HCT116 (cell line): ENCODE measurements around the gene PTCH2.

Source experiments
- EGR1 ChIP-seq: IDR thresholded peaks from 2 replicates; pipeline ENCODE4 v1.6.1; 2012; ENCODE audit warnings: low read depth
- EZH2 ChIP-seq: fragments of 200-600 bp; sonication (generic); IDR thresholded peaks from 2 replicates; pipeline ENCODE4 v1.6.1; 2017; ENCODE audit warnings: antibody characterized with exemption, mixed run types
- POLR2A ChIP-seq: IDR thresholded peaks from 2 replicates; pipeline ENCODE4 v1.7.0; 2011; ENCODE audit warnings: borderline replicate concordance; ENCODE audit not compliant: insufficient read depth, insufficient read length; ENCODE audit errors: extremely low read depth
- POLR2AphosphoS5 ChIP-seq: IDR thresholded peaks from 2 replicates; pipeline ENCODE4 v1.6.1; 2011; ENCODE audit warnings: mild to moderate bottlenecking, low read depth, low read length, moderate library complexity
- RAD21 ChIP-seq: IDR thresholded peaks from 2 replicates; pipeline ENCODE4 v1.6.1; 2012; ENCODE audit warnings: low read depth, mild to moderate bottlenecking
- SIN3A ChIP-seq: IDR thresholded peaks from 2 replicates; pipeline ENCODE4 v1.6.1; 2012; ENCODE audit warnings: low read depth
- SP1 ChIP-seq: IDR thresholded peaks from 2 replicates; pipeline ENCODE4 v1.6.1; 2012; ENCODE audit warnings: low read depth
- YY1 ChIP-seq: IDR thresholded peaks from 2 replicates; pipeline ENCODE4 v1.6.1; 2011; ENCODE audit warnings: low read length, low read depth, moderate library complexity, mild to moderate bottlenecking; ENCODE audit not compliant: insufficient replicate concordance; ENCODE audit errors: extremely low read depth
- ZFX ChIP-seq: fragments of 450-650 bp; IDR thresholded peaks from 2 replicates; pipeline ENCODE4 v1.6.1; 2017
- ZNF274 ChIP-seq: fragments of 200-500 bp; sonication (Bioruptor generic); IDR thresholded peaks from 2 replicates; pipeline ENCODE4 v1.6.1; 2014; ENCODE audit warnings: mild to moderate bottlenecking, low read depth, low read length, inconsistent platforms
- TF ChIP-seq, protein P1 (sequence below), 3 experiments: fragments of 200-600 bp in 1 of 3; sonication (generic) in 1 of 3; IDR thresholded peaks in 2 of 3; conservative IDR thresholded peaks in 1 of 3; 2 replicates each; pipeline ENCODE4 v1.5.1; 2012 to 2017; ENCODE audit warnings: low read depth in 2 of 3, low read length in 2 of 3, antibody characterized with exemption in 1 of 3, borderline replicate concordance in 1 of 3, control low read depth in 1 of 3, mild to moderate bottlenecking in 1 of 3, mixed read lengths in 1 of 3, mixed run types in 1 of 3, moderate library complexity in 1 of 3; ENCODE audit not compliant: insufficient read depth in 1 of 3

GRCh38 chr1:44828003-44828651 is 14.9 kb downstream of the PTCH2 start:
- no peak for TF ChIP-seq YY1
- no peak for TF ChIP-seq RAD21
- TF ChIP-seq, protein P1, sequence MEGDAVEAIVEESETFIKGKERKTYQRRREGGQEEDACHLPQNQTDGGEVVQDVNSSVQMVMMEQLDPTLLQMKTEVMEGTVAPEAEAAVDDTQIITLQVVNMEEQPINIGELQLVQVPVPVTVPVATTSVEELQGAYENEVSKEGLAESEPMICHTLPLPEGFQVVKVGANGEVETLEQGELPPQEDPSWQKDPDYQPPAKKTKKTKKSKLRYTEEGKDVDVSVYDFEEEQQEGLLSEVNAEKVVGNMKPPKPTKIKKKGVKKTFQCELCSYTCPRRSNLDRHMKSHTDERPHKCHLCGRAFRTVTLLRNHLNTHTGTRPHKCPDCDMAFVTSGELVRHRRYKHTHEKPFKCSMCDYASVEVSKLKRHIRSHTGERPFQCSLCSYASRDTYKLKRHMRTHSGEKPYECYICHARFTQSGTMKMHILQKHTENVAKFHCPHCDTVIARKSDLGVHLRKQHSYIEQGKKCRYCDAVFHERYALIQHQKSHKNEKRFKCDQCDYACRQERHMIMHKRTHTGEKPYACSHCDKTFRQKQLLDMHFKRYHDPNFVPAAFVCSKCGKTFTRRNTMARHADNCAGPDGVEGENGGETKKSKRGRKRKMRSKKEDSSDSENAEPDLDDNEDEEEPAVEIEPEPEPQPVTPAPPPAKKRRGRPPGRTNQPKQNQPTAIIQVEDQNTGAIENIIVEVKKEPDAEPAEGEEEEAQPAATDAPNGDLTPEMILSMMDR (IDR thresholded peaks at IDR 0.05 in 2 of 3, conservative IDR thresholded peaks at IDR 0.05 in 1 of 3; ENCODE audit: borderline replicate concordance in 1 of 3, insufficient read depth in 1 of 3, low read depth in 2 of 3, low read length in 2 of 3), result no peak
- no peak for TF ChIP-seq POLR2A
- no peak for TF ChIP-seq POLR2AphosphoS5
- no peak for TF ChIP-seq EZH2
- no peak for TF ChIP-seq ZNF274
- TF ChIP-seq SP1, result no peak
- no peak for TF ChIP-seq ZFX
- no peak for TF ChIP-seq EGR1
- no peak for TF ChIP-seq SIN3A
